Nephron progenitor cell (in vitro differentiated cells): ENCODE measurements around the gene INSIG2.

Experiments
- DNase-seq: peaks from one replicate; pipeline ENCODE4 v3.0.0; 2021
- H3K27ac Mint-ChIP-seq: 2 replicates; pipeline ENCODE4 v1.8.0; 2021; ENCODE audit warnings: mild to moderate bottlenecking, moderate library complexity, mixed read lengths
- H3K27me3 Mint-ChIP-seq: 2 replicates; pipeline ENCODE4 v1.8.0; 2021; ENCODE audit warnings: mild to moderate bottlenecking, low read depth, mixed read lengths; ENCODE audit not compliant: poor library complexity
- H3K36me3 Mint-ChIP-seq: 2 replicates; pipeline ENCODE4 v1.8.0; 2021; ENCODE audit warnings: low read depth, mixed read lengths
- H3K4me1 Mint-ChIP-seq: 2 replicates; pipeline ENCODE4 v1.8.0; 2021; ENCODE audit warnings: mixed read lengths
- H3K4me3 Mint-ChIP-seq: 2 replicates; pipeline ENCODE4 v1.8.0; 2021; ENCODE audit warnings: mild to moderate bottlenecking, moderate library complexity, mixed read lengths
- H3K9me3 Mint-ChIP-seq: 2 replicates; pipeline ENCODE4 v1.8.0; 2021; ENCODE audit warnings: mild to moderate bottlenecking, moderate library complexity, mixed read lengths
- CTCF ChIP-seq: fragments of 200-600 bp; sonication (generic); IDR thresholded peaks from 2 replicates; pipeline ENCODE4 v1.5.0; 2021; ENCODE audit warnings: antibody characterized with exemption

The INSIG2 gene

DNA sequence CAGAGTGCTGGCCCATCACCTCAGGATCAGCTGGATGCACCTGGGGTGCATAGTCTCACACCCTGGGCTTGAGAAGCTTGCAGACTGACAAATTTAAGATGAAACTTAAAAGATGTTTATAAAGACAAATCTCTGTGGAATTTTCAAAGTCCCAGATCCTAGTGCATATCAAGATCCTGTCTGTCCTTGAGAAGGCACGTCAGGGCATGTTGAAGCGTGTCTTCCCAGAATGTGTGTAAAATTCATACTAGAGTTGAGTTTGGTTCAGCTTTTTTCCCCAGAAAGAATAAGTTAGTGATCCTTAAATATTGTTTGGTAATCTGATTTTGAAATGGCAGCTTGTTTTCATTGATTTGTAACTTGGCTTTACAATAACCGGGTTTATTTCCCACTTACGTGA, 27.5 kb downstream of the INSIG2 start:
- H3K27ac Mint-ChIP-seq: no peak overlapping the region

DNA sequence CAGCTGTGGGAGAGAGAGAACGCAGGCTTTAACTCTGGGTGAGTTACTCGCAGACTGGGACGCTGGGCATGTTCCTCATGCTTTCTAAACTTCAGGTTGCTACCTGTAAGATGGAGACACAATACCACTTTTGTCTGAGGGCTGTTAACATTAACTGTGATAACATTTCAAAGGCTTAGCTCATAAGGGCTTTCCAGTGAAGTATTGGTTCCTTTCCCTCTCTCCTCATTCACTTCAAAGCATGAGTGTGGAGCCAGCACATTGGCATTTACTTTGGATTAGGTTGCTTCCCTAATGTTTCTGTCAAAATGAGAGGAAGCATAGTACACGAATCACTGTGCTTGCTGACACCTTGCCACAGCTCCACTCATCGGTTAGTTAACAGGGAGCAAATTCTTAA, 30.2 kb downstream of the INSIG2 start:
- Mint-ChIP-seq H3K9me3 (no peaks in the 10 kb centered on the region), H3K4me1 (peaks cover 61% of the 10 kb centered on the region), H3K27me3 (peaks cover 8% of the 10 kb centered on the region), H3K27ac (peak overlapping the region; percentile 86), H3K4me3 (no peak overlapping the region), H3K36me3 (no peaks in the 10 kb centered on the region)
- TF ChIP-seq CTCF: no peak
- DNase-seq: no peak

More for the DNA sequence above, 27.5 kb downstream of the INSIG2 start:
- peaks cover 8% of the 10 kb centered on the region for H3K27me3 Mint-ChIP-seq
- no peak for TF ChIP-seq CTCF
- no peaks in the 10 kb centered on the region for H3K9me3 Mint-ChIP-seq
- H3K4me3 Mint-ChIP-seq: no peak overlapping the region
- peaks cover 21% of the 10 kb centered on the region for H3K36me3 Mint-ChIP-seq
- no peak for DNase-seq
- H3K4me1 Mint-ChIP-seq: peaks cover 43% of the 10 kb centered on the region

- H3K27me3 Mint-ChIP-seq: peaks cover 8% of the 10 kb centered on the region
- no peaks in the 10 kb centered on the region for H3K36me3 Mint-ChIP-seq
- TF ChIP-seq CTCF: no peak
- H3K9me3 Mint-ChIP-seq: no peaks in the 10 kb centered on the region
- no peak for DNase-seq
- H3K4me3 Mint-ChIP-seq: no peak overlapping the region
- H3K27ac Mint-ChIP-seq: peak overlapping the region; percentile 14
- H3K4me1 Mint-ChIP-seq: peaks cover 69% of the 10 kb centered on the region
These were observed 31.0 kb downstream of the INSIG2 start for GRCh38 chr2:118119158-118119727.

GRCh38 chr2:118119761-118120400, 31.6 kb downstream of the INSIG2 start:
- Mint-ChIP-seq H3K4me3 (no peak overlapping the region), H3K27me3 (peaks cover 8% of the 10 kb centered on the region), H3K27ac (peak overlapping the region; percentile 14), H3K9me3 (no peaks in the 10 kb centered on the region), H3K36me3 (no peaks in the 10 kb centered on the region), H3K4me1 (peaks cover 72% of the 10 kb centered on the region)
- no peak for DNase-seq
- no peak for TF ChIP-seq CTCF

- no peaks in the 10 kb centered on the region for H3K36me3 Mint-ChIP-seq
These were observed 32.1 kb downstream of the INSIG2 start for GRCh38 chr2:118120401-118120780.

More at GRCh38 chr2:118120401-118120780, 32.1 kb downstream of the INSIG2 start:
- no peak for DNase-seq
- H3K27me3 Mint-ChIP-seq: peaks cover 8% of the 10 kb centered on the region
- no peak for TF ChIP-seq CTCF
- H3K4me3 Mint-ChIP-seq: no peak overlapping the region
- H3K27ac Mint-ChIP-seq: no peak overlapping the region
- H3K4me1 Mint-ChIP-seq: peaks cover 74% of the 10 kb centered on the region
- H3K9me3 Mint-ChIP-seq: no peaks in the 10 kb centered on the region
